GM23338 (cell line): ENCODE data around the gene TEDC2. TPM values are rescaled to one million over a fixed set of nuclear protein-coding genes. Genes with fewer than 3 reads are reported as not detected.

Experiments
- ATAC-seq: fragments of 200-7000 bp; cut with Tn5 transposase; 3 replicates; pipeline ENCODE4 v1.9.1; 2020
- DNase-seq: peaks from one replicate; pipeline ENCODE4 v3.0.0-alpha.2; 2015; ENCODE audit warnings: low spot score
- H2AFZ ChIP-seq: fragments of 200-600 bp; sonication (generic); 2 replicates; pipeline ENCODE4 v1.8.0; 2016; ENCODE audit warnings: antibody characterized with exemption, mild to moderate bottlenecking, moderate library complexity
- H3F3A ChIP-seq: fragments of 200-600 bp; sonication (generic); replicated peaks from 2 replicates; pipeline ENCODE4 v1.8.0; 2017; ENCODE audit warnings: antibody characterized with exemption, mixed run types, low read depth
- H3K27ac ChIP-seq: fragments of 200-600 bp; sonication (generic); 2 replicates; pipeline ENCODE4 v1.6.1; 2016; ENCODE audit warnings: low read depth
- H3K27me3 ChIP-seq: fragments of 200-600 bp; sonication (generic); 2 replicates; pipeline ENCODE4 v1.8.0; 2016; ENCODE audit warnings: mild to moderate bottlenecking, mixed run types, moderate library complexity; ENCODE audit not compliant: insufficient read depth
- H3K36me3 ChIP-seq: fragments of 200-600 bp; sonication (generic); 2 replicates; pipeline ENCODE4 v1.8.0; 2016; ENCODE audit warnings: mild to moderate bottlenecking; ENCODE audit not compliant: insufficient read depth
- H3K4me1 ChIP-seq: fragments of 200-600 bp; sonication (generic); 2 replicates; pipeline ENCODE4 v1.8.0; 2016; ENCODE audit warnings: mild to moderate bottlenecking, moderate library complexity; ENCODE audit not compliant: insufficient read depth
- H3K4me2 ChIP-seq: fragments of 200-600 bp; sonication (generic); 2 replicates; pipeline ENCODE4 v1.7.1; 2017; ENCODE audit warnings: mixed run types
- H3K4me3 ChIP-seq: fragments of 200-600 bp; sonication (generic); 2 replicates; pipeline ENCODE4 v1.6.1; 2016; ENCODE audit warnings: mixed run types
- H3K79me2 ChIP-seq: fragments of 200-600 bp; sonication (generic); replicated peaks from 2 replicates; pipeline ENCODE4 v1.8.0; 2017; ENCODE audit warnings: mild to moderate bottlenecking; ENCODE audit not compliant: insufficient read depth
- H3K9me2 ChIP-seq: fragments of 200-600 bp; sonication (generic); 2 replicates; pipeline ENCODE4 v1.8.0; 2017; ENCODE audit not compliant: insufficient read depth
- H4K20me1 ChIP-seq: fragments of 200-600 bp; sonication (generic); replicated peaks from 2 replicates; pipeline ENCODE4 v1.8.0; 2017; ENCODE audit warnings: mild to moderate bottlenecking; ENCODE audit not compliant: insufficient read depth
- H3K27ac Mint-ChIP-seq: 2 replicates; pipeline ENCODE4 v1.8.0; 2020; ENCODE audit warnings: inconsistent platforms, mild to moderate bottlenecking, moderate library complexity, mixed read lengths
- H3K27me3 Mint-ChIP-seq: 3 replicates; pipeline ENCODE4 v1.8.0; 2022; ENCODE audit warnings: low read depth, mild to moderate bottlenecking, moderate library complexity, mixed read lengths, inconsistent platforms; ENCODE audit not compliant: insufficient read depth, poor library complexity
- H3K36me3 Mint-ChIP-seq: 3 replicates; pipeline ENCODE4 v1.8.0; 2021; ENCODE audit warnings: low read depth, mild to moderate bottlenecking, inconsistent platforms, moderate library complexity, mixed read lengths
- H3K4me1 Mint-ChIP-seq: 3 replicates; pipeline ENCODE4 v1.8.0; 2020; ENCODE audit warnings: mild to moderate bottlenecking, inconsistent platforms, mixed read lengths
- H3K4me3 Mint-ChIP-seq: 3 replicates; pipeline ENCODE4 v1.8.0; 2021; ENCODE audit warnings: moderate library complexity, mild to moderate bottlenecking, inconsistent platforms, mixed read lengths
- H3K9me3 Mint-ChIP-seq: 3 replicates; pipeline ENCODE4 v1.8.0; 2020; ENCODE audit warnings: moderate library complexity, mild to moderate bottlenecking, inconsistent platforms, mixed read lengths
- EZH2phosphoT487 ChIP-seq: fragments of 200-600 bp; sonication (generic); IDR thresholded peaks from one replicate; pipeline ENCODE4 v1.8.1; 2018; ENCODE audit warnings: antibody characterized with exemption; ENCODE audit not compliant: unreplicated experiment
- NANOG ChIP-seq: IDR thresholded peaks from 2 replicates; pipeline ENCODE4 v1.6.1; 2016; ENCODE audit warnings: antibody characterized with exemption, borderline replicate concordance
- STAT1 ChIP-seq: IDR thresholded peaks from one replicate; pipeline ENCODE4 v1.6.1; 2016; ENCODE audit warnings: antibody characterized with exemption; ENCODE audit not compliant: unreplicated experiment
- ZNF114 ChIP-seq: fragments of 250-450 bp; sonication (Bioruptor Pico); IDR thresholded peaks from 2 replicates; pipeline ENCODE4 v1.5.0; 2020; ENCODE audit warnings: mild to moderate bottlenecking, moderate library complexity
- ZNF462 ChIP-seq: fragments of 250-450 bp; sonication (Bioruptor Pico); IDR thresholded peaks from 2 replicates; pipeline ENCODE4 v1.5.0; 2020; ENCODE audit warnings: mild to moderate bottlenecking, moderate library complexity
- polyA plus RNA-seq: library from polyadenylated mRNA; unstranded; fragments of >200 nt; fragmentation: Nextera tagmentation; extraction: Ambion mirVana; gene quantifications from 2 replicates; pipeline ENCODE4 v1.2.1, GENCODE V29; 2016
- total RNA-seq: library from RNA; depleted of rRNA; stranded (reverse); fragments of >200 nt; shearing (Covaris generic); gene quantifications from 2 replicates; pipeline ENCODE4 v1.2.3, GENCODE V29; 2014
- TF ChIP-seq, protein P1 (sequence below): IDR thresholded peaks from 2 replicates; pipeline ENCODE4 v1.6.1; 2016; ENCODE audit warnings: antibody characterized with exemption

The TEDC2 gene
- total and polyA plus RNA-seq, 2 experiments from 2014 or later = 50.6 to 98.9 TPM

DNA sequence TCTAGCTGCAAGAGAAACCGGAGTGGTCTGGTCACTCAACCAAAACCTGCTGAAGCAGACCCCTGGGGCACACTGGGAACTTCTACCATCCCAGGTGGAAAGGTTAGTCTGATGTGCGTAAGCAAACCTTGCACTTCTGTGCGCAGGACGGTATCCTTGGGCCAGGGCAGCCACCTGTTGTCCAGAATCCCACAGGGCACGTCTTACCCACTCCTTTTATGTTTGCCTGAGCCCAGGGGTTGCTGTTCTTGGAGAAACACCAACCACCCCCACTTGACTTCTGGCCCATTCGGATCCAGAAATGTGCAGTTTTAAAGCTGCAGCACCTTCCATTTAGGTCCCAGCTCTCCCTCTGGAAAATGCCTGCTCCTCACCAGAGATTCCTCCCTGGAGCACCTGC lies 33.7 kb downstream of the TEDC2 start:
- no peaks in the 10 kb centered on the region for H3K4me1 Mint-ChIP-seq
- peaks cover 8% of the 10 kb centered on the region; the same call in 2 of the 3 replicates for H3K36me3 Mint-ChIP-seq
- ATAC-seq (no peak), DNase-seq (no peak)
- TF ChIP-seq ZNF114 (CRISPR knock-in tag) (no peak), NANOG (no peak), ZNF462 (CRISPR knock-in tag) (no peak), STAT1 (no peak), EZH2phosphoT487 (no peak)
- TF ChIP-seq, protein P1, sequence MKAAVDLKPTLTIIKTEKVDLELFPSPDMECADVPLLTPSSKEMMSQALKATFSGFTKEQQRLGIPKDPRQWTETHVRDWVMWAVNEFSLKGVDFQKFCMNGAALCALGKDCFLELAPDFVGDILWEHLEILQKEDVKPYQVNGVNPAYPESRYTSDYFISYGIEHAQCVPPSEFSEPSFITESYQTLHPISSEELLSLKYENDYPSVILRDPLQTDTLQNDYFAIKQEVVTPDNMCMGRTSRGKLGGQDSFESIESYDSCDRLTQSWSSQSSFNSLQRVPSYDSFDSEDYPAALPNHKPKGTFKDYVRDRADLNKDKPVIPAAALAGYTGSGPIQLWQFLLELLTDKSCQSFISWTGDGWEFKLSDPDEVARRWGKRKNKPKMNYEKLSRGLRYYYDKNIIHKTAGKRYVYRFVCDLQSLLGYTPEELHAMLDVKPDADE = no peak
- no peaks in the 10 kb centered on the region for H3K36me3 ChIP-seq
- no peaks in the 10 kb centered on the region; the same call in 1 of the 2 replicates for H4K20me1 ChIP-seq
- H3K27ac ChIP-seq = no peak overlapping the region
- no peaks in the 10 kb centered on the region for H3K9me3 Mint-ChIP-seq
- H2AFZ ChIP-seq = no peak overlapping the region
- no peak overlapping the region for H3K4me3 Mint-ChIP-seq
- 0 out of 2 replicates have a peak, but pooled peaks cover 3% of the 10 kb centered on the region for H3K79me2 ChIP-seq
- no peaks in the 10 kb centered on the region for H3F3A ChIP-seq
- no peak overlapping the region for H3K4me3 ChIP-seq
- no peaks in the 10 kb centered on the region for H3K4me1 ChIP-seq
- no peaks in the 10 kb centered on the region for H3K27me3 ChIP-seq
- H3K9me2 ChIP-seq = no peaks in the 10 kb centered on the region
- H3K27ac Mint-ChIP-seq = no peak overlapping the region
- H3K4me2 ChIP-seq = no peak overlapping the region
- peaks cover 6% of the 10 kb centered on the region for H3K27me3 Mint-ChIP-seq
